HEK293 (cell line): Measurements from ENCODE around the gene THSD4.

Experiments
- BCL11A ChIP-seq: fragments of 450-650 bp; formaldehyde crosslinking; IDR thresholded peaks from 2 replicates; pipeline ENCODE4 v1.5.1; 2016; ENCODE audit warnings: low read depth, missing biosample characterization, missing genetic modification characterization
- CTCF ChIP-seq: fragments of 450-650 bp; formaldehyde crosslinking; IDR thresholded peaks from 2 replicates; pipeline ENCODE4 v1.5.1; 2016; ENCODE audit warnings: missing biosample characterization, missing genetic modification characterization
- TCF7L2 ChIP-seq: IDR thresholded peaks from 2 replicates; pipeline ENCODE4 v1.6.1; 2011; ENCODE audit warnings: low read depth, mild to moderate bottlenecking, inconsistent platforms, low read length, moderate library complexity, borderline replicate concordance
- ZBTB7A ChIP-seq: fragments of 450-650 bp; formaldehyde crosslinking; IDR thresholded peaks from 2 replicates; pipeline ENCODE4 v1.5.1; 2016; ENCODE audit warnings: low read depth, missing biosample characterization, missing genetic modification characterization
- ZNF175 ChIP-seq: fragments of 450-650 bp; formaldehyde crosslinking; IDR thresholded peaks from 2 replicates; pipeline ENCODE4 v1.5.1; 2016; ENCODE audit warnings: missing biosample characterization, missing genetic modification characterization
- ZNF274 ChIP-seq, 2 experiments: fragments of 200-500 bp in 1 of 2; fragments of 450-650 bp in 1 of 2; sonication (Bioruptor generic) in 1 of 2; formaldehyde crosslinking in 1 of 2; IDR thresholded peaks; 2 replicates each; pipeline versions ENCODE4 v1.5.1 to v1.6.1; 2014 to 2016; ENCODE audit warnings: borderline replicate concordance in 1 of 2, inconsistent platforms in 1 of 2, low read length in 1 of 2, missing biosample characterization in 1 of 2, missing genetic modification characterization in 1 of 2
- ZNF501 ChIP-seq: fragments of 450-650 bp; formaldehyde crosslinking; IDR thresholded peaks from 2 replicates; pipeline ENCODE4 v1.5.1; 2016; ENCODE audit warnings: missing biosample characterization, missing genetic modification characterization
- ZNF513 ChIP-seq: fragments of 450-650 bp; IDR thresholded peaks from 2 replicates; pipeline ENCODE4 v1.5.1; 2018; ENCODE audit warnings: missing biosample characterization, missing genetic modification characterization
- ZNF561 ChIP-seq: fragments of 450-650 bp; IDR thresholded peaks from 2 replicates; pipeline ENCODE4 v1.5.1; 2018; ENCODE audit warnings: missing biosample characterization, missing genetic modification characterization, borderline replicate concordance
- ZNF629 ChIP-seq: fragments of 450-650 bp; formaldehyde crosslinking; IDR thresholded peaks from 2 replicates; pipeline ENCODE4 v1.5.1; 2017; ENCODE audit warnings: missing biosample characterization, missing genetic modification characterization
- TF ChIP-seq, protein P1 (sequence below): fragments of 450-650 bp; formaldehyde crosslinking; IDR thresholded peaks from 2 replicates; pipeline ENCODE4 v1.5.1; 2016; ENCODE audit warnings: missing biosample characterization, missing genetic modification characterization
- TF ChIP-seq, protein P2 (sequence below): fragments of 450-650 bp; formaldehyde crosslinking; IDR thresholded peaks from 2 replicates; pipeline ENCODE4 v1.5.1; 2016; ENCODE audit warnings: missing biosample characterization, missing genetic modification characterization

DNA sequence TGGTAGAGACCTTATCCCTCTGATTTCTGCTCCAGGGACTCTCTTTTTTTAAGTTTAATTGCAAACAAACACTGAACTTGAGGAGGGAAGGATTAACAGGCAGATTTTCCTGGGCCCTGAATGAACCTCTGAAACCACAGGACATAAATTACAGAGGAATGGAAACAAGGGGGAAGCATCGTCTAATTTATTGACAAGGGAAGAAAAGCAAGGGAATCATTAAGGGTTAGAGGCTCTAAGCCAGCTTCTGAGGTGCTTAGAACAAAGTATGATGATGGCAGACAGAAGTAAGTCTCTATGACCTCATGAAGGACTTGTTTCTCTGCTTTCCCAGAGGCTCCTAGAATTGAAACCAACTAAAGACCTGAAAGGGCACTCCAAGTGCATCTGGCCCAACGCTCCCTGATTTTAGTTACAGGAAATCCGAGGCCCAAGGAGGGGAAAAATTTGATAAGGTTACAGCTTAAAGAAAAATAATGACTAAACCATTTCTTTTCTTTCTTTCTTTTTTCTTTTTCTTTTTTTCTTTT lies 450.4 kb downstream of the THSD4 start:
- TF ChIP-seq CTCF (tag by site-specific recombination) = no peak
- TF ChIP-seq ZNF561 = no peak
- no peak for TF ChIP-seq ZNF175 (tag by site-specific recombination)
- TF ChIP-seq BCL11A (tag by site-specific recombination) = no peak
- TF ChIP-seq ZNF629 (tag by site-specific recombination) = no peak
- TF ChIP-seq TCF7L2 = no peak
- TF ChIP-seq ZNF513 (tag by site-specific recombination) = no peak
- no peak for TF ChIP-seq ZBTB7A
- TF ChIP-seq, protein P1, sequence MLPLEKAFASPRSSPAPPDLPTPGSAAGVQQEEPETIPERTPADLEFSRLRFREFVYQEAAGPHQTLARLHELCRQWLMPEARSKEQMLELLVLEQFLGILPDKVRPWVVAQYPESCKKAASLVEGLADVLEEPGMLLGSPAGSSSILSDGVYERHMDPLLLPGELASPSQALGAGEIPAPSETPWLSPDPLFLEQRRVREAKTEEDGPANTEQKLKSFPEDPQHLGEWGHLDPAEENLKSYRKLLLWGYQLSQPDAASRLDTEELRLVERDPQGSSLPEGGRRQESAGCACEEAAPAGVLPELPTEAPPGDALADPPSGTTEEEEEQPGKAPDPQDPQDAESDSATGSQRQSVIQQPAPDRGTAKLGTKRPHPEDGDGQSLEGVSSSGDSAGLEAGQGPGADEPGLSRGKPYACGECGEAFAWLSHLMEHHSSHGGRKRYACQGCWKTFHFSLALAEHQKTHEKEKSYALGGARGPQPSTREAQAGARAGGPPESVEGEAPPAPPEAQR (tag by site-specific recombination) = no peak
- TF ChIP-seq, protein P2, sequence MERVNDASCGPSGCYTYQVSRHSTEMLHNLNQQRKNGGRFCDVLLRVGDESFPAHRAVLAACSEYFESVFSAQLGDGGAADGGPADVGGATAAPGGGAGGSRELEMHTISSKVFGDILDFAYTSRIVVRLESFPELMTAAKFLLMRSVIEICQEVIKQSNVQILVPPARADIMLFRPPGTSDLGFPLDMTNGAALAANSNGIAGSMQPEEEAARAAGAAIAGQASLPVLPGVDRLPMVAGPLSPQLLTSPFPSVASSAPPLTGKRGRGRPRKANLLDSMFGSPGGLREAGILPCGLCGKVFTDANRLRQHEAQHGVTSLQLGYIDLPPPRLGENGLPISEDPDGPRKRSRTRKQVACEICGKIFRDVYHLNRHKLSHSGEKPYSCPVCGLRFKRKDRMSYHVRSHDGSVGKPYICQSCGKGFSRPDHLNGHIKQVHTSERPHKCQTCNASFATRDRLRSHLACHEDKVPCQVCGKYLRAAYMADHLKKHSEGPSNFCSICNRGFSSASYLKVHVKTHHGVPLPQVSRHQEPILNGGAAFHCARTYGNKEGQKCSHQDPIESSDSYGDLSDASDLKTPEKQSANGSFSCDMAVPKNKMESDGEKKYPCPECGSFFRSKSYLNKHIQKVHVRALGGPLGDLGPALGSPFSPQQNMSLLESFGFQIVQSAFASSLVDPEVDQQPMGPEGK (tag by site-specific recombination) = no peak
- no peak for TF ChIP-seq ZNF274 (IDR thresholded peaks at IDR 0.05; ENCODE audit: low read length)
- TF ChIP-seq ZNF274 (tag by site-specific recombination; IDR thresholded peaks at IDR 0.05; ENCODE audit: borderline replicate concordance) = no peak
- TF ChIP-seq ZNF501 = no peak
